Mesothelial cell of epicardium (in vitro differentiated cells): Measurements from ENCODE around the gene UCKL1. TPM values are rescaled to one million over a fixed set of nuclear protein-coding genes. Genes with fewer than 3 reads are reported as not detected.
"Not testable (repeated sequence)": the region's sequence is repeated elsewhere in the genome, so short reads cannot be mapped to it uniquely, and the experiment has no call there.

ENCODE experiments used
- DNase-seq, 2 experiments: peaks; one replicate each; pipeline ENCODE4 v3.0.0; 2021; ENCODE audit warnings: low spot score in 2 of 2; ENCODE audit not compliant: unreplicated experiment in 2 of 2
- H3K27ac Mint-ChIP-seq: 2 replicates; pipeline ENCODE4 v1.8.0; 2021; ENCODE audit warnings: mixed read lengths
- H3K27me3 Mint-ChIP-seq: 2 replicates; pipeline ENCODE4 v1.8.0; 2021; ENCODE audit warnings: low read depth, mixed read lengths
- H3K36me3 Mint-ChIP-seq: 2 replicates; pipeline ENCODE4 v1.8.0; 2021; ENCODE audit warnings: mixed read lengths
- H3K4me1 Mint-ChIP-seq: 2 replicates; pipeline ENCODE4 v1.8.0; 2021; ENCODE audit warnings: mixed read lengths
- H3K4me3 Mint-ChIP-seq: 2 replicates; pipeline ENCODE4 v1.8.0; 2021; ENCODE audit warnings: mild to moderate bottlenecking, moderate library complexity, mixed read lengths
- H3K9me3 Mint-ChIP-seq: 2 replicates; pipeline ENCODE4 v1.8.0; 2021; ENCODE audit warnings: mixed read lengths
- total RNA-seq: library from RNA; stranded (reverse); gene quantifications from 3 replicates; pipeline ENCODE4 v1.2.1, GENCODE V29; 2021
- TF ChIP-seq, protein P1 (sequence below): fragments of 200-600 bp; sonication (generic); IDR thresholded peaks from one replicate; pipeline ENCODE4 v1.5.0; 2021; ENCODE audit warnings: antibody characterized with exemption; ENCODE audit not compliant: unreplicated experiment

Gene UCKL1
- total RNA-seq, 1 donor from 2014 or later: 60.0 TPM

- no peaks in the 10 kb centered on the region for H3K9me3 Mint-ChIP-seq
- peaks cover 5% of the 10 kb centered on the region for H3K36me3 Mint-ChIP-seq
- H3K27me3 Mint-ChIP-seq: peaks cover 17% of the 10 kb centered on the region
- peaks cover 13% of the 10 kb centered on the region for H3K4me1 Mint-ChIP-seq
- DNase-seq: peak; percentile 82 to 95
- TF ChIP-seq, protein P1, sequence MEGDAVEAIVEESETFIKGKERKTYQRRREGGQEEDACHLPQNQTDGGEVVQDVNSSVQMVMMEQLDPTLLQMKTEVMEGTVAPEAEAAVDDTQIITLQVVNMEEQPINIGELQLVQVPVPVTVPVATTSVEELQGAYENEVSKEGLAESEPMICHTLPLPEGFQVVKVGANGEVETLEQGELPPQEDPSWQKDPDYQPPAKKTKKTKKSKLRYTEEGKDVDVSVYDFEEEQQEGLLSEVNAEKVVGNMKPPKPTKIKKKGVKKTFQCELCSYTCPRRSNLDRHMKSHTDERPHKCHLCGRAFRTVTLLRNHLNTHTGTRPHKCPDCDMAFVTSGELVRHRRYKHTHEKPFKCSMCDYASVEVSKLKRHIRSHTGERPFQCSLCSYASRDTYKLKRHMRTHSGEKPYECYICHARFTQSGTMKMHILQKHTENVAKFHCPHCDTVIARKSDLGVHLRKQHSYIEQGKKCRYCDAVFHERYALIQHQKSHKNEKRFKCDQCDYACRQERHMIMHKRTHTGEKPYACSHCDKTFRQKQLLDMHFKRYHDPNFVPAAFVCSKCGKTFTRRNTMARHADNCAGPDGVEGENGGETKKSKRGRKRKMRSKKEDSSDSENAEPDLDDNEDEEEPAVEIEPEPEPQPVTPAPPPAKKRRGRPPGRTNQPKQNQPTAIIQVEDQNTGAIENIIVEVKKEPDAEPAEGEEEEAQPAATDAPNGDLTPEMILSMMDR: peak; percentile 99
- H3K27ac Mint-ChIP-seq: peak overlapping the region; percentile 67
- peak overlapping the region; percentile 41 for H3K4me3 Mint-ChIP-seq
Measured at GRCh38 chr20:63973636-63974401, 17.6 kb upstream of the UCKL1 start.

DNA sequence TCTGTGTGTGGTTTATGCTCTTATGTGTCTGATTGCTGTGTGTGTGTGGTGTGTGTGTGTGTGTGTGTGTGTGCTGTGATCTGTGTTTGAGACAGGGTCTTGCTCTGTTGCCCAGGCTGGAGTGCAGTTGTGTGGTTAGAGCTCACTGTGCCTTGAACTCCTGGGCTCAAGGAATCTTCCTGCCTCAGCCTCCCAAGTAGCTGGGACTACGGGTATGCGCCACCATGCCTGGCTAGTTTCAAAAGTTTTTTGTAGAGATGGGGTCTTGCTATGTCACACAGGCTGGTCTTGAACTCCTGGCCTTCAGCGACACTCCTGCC, 16.9 kb upstream of the UCKL1 start:
- Mint-ChIP-seq H3K4me1 (peaks cover 15% of the 10 kb centered on the region), H3K36me3 (peaks cover 5% of the 10 kb centered on the region), H3K4me3 (peak overlapping the region; percentile 41), H3K27ac (no peak overlapping the region), H3K27me3 (peaks cover 12% of the 10 kb centered on the region), H3K9me3 (no peaks in the 10 kb centered on the region)
- no peak for DNase-seq
- TF ChIP-seq, protein P1: no peak

DNA sequence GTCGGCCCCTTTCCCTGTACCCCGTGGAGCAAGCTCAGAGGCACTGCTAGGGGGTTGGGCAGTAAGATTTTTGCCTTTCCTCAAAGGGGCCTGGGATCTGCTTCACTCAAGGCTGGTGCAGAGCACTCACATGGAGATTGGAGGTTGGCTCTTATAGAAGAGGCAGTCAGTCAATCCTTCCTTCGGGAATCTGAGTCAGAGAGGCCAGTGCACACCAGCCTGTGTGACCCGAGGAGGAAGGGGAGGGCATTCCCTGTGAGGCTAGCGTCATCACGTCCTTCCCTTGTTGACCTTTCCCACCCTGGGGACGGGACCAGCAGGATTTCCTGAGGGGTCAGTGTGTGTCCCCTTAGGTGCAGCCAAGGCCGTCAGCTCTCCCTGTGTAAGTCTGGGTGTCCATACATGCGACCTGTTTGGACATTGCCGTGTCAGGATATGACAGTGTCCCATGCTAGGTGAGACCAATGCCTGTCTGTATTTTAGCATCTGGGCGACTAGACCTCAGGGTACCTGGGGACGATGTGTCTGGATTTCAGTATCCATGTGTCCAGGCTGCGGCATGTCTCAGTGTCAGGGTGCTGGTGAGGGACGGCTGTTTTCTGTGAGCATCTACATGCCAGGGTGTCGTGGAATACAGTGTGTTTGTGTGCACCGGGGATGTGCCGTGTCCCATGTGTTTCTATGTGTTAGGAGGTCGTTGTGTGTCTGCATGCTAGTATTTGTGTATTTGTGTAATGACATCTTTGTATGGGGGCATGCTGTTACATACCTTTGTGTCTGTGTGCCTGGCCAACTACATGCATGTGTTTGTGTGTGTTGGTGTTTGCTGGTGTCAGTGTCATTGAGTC, 16.3 kb upstream of the UCKL1 start:
- H3K27me3 Mint-ChIP-seq: peaks cover 10% of the 10 kb centered on the region
- no peak for DNase-seq
- TF ChIP-seq, protein P1: no peak
- H3K4me3 Mint-ChIP-seq: no peak overlapping the region
- H3K4me1 Mint-ChIP-seq: peaks cover 15% of the 10 kb centered on the region
- peaks cover 5% of the 10 kb centered on the region for H3K36me3 Mint-ChIP-seq
- H3K9me3 Mint-ChIP-seq: no peaks in the 10 kb centered on the region
- no peak overlapping the region for H3K27ac Mint-ChIP-seq

GRCh38 chr20:63971960-63972311, 15.7 kb upstream of the UCKL1 start:
- not testable (repeated sequence) for H3K4me3 Mint-ChIP-seq, H3K36me3 Mint-ChIP-seq, H3K9me3 Mint-ChIP-seq, H3K27ac Mint-ChIP-seq, H3K27me3 Mint-ChIP-seq, DNase-seq
- H3K4me1 Mint-ChIP-seq: peaks cover 15% of the 10 kb centered on the region

GRCh38 chr20:63970714-63971431, 14.7 kb upstream of the UCKL1 start:
- TF ChIP-seq, protein P1: no peak
- H3K27ac Mint-ChIP-seq: no peak overlapping the region
- no peaks in the 10 kb centered on the region for H3K9me3 Mint-ChIP-seq
- no peaks in the 10 kb centered on the region for H3K27me3 Mint-ChIP-seq
- DNase-seq: no peak
- H3K4me3 Mint-ChIP-seq: peak overlapping the region; percentile 62
- H3K36me3 Mint-ChIP-seq: peaks cover 5% of the 10 kb centered on the region
- H3K4me1 Mint-ChIP-seq: peaks cover 15% of the 10 kb centered on the region
